GM23248 (cell line): ENCODE data around the gene RAI1. TPM values are rescaled to one million over a fixed set of nuclear protein-coding genes. Genes with fewer than 3 reads are reported as not detected.
A peak's percentile ranks its signal among the peaks of the same experiment; 100 is the strongest.

Experiments used
- DNase-seq: peaks from one replicate; pipeline ENCODE4 v3.0.0-alpha.2; 2015
- H2AFZ ChIP-seq: fragments of 200-600 bp; sonication (generic); 2 replicates; pipeline ENCODE4 v1.6.1; 2016; ENCODE audit warnings: antibody characterized with exemption
- H3F3A ChIP-seq: fragments of 200-600 bp; sonication (generic); 2 replicates; pipeline ENCODE4 v1.6.1; 2016; ENCODE audit warnings: mild to moderate bottlenecking, antibody characterized with exemption, mixed run types; ENCODE audit not compliant: insufficient read depth
- H3K27ac ChIP-seq: fragments of 200-600 bp; sonication (generic); 2 replicates; pipeline ENCODE4 v1.5.1; 2016; ENCODE audit warnings: mild to moderate bottlenecking
- H3K27me3 ChIP-seq: fragments of 200-600 bp; sonication (generic); replicated peaks from 2 replicates; pipeline ENCODE4 v1.6.1; 2016; ENCODE audit warnings: mild to moderate bottlenecking; ENCODE audit not compliant: insufficient read depth
- H3K36me3 ChIP-seq: fragments of 200-600 bp; sonication (generic); 2 replicates; pipeline ENCODE4 v1.6.1; 2016; ENCODE audit warnings: low read depth, mild to moderate bottlenecking
- H3K4me1 ChIP-seq: fragments of 200-600 bp; sonication (generic); 2 replicates; pipeline ENCODE4 v1.6.1; 2016; ENCODE audit warnings: mild to moderate bottlenecking; ENCODE audit not compliant: insufficient read depth
- H3K4me2 ChIP-seq: fragments of 200-600 bp; sonication (generic); one replicate; pipeline ENCODE4 v1.6.1; 2016; ENCODE audit warnings: mild to moderate bottlenecking; ENCODE audit not compliant: unreplicated experiment
- H3K4me3 ChIP-seq: fragments of 200-600 bp; sonication (generic); 2 replicates; pipeline ENCODE4 v1.5.1; 2016; ENCODE audit warnings: mild to moderate bottlenecking
- H3K79me2 ChIP-seq: fragments of 200-600 bp; sonication (generic); 2 replicates; pipeline ENCODE4 v1.6.1; 2016; ENCODE audit warnings: mild to moderate bottlenecking; ENCODE audit not compliant: insufficient read depth
- H3K9ac ChIP-seq: fragments of 200-600 bp; sonication (generic); 2 replicates; pipeline ENCODE4 v1.6.1; 2016; ENCODE audit warnings: mild to moderate bottlenecking
- H3K9me2 ChIP-seq: fragments of 200-600 bp; sonication (generic); 2 replicates; pipeline ENCODE4 v1.6.1; 2016; ENCODE audit warnings: mixed run types, mild to moderate bottlenecking, moderate library complexity; ENCODE audit not compliant: insufficient read depth
- H3K9me3 ChIP-seq: fragments of 200-600 bp; sonication (generic); one replicate; pipeline ENCODE4 v1.6.1; 2017; ENCODE audit warnings: low read depth
- H4K20me1 ChIP-seq: fragments of 200-600 bp; sonication (generic); 2 replicates; pipeline ENCODE4 v1.6.0; 2016; ENCODE audit not compliant: insufficient read depth
- EZH2 ChIP-seq: fragments of 200-600 bp; sonication (generic); IDR thresholded peaks from 2 replicates; pipeline ENCODE4 v1.6.1; 2018; ENCODE audit warnings: antibody characterized with exemption, mild to moderate bottlenecking; ENCODE audit not compliant: insufficient read depth, poor library complexity, severe bottlenecking
- EZH2phosphoT487 ChIP-seq: fragments of 200-600 bp; sonication (generic); IDR thresholded peaks from 2 replicates; pipeline ENCODE4 v1.6.1; 2018; ENCODE audit warnings: antibody characterized with exemption, moderate library complexity, mild to moderate bottlenecking, low read depth; ENCODE audit not compliant: insufficient read depth
- WGBS, 2 experiments: methylation state at CpG; one replicate each; pipeline ENCODE4 v1.1.6; 2015 to 2017; ENCODE audit warnings: low lambda C conversion rate in 2 of 2, low coverage in 1 of 2; ENCODE audit errors: missing lambda C conversion rate in 2 of 2; 5-methylcytosine and 5-hydroxymethylcytosine counted together
- in situ Hi-C: fragments of 300-500 bp; cut with MboI; formaldehyde crosslinking; loops from 2 replicates; pipeline ENCODE4 v1.15.0; 2020
- polyA plus RNA-seq: library from polyadenylated mRNA; unstranded; fragments of >200 nt; fragmentation: Nextera tagmentation; extraction: Ambion mirVana; gene quantifications from 2 replicates; pipeline ENCODE4 v1.2.1, GENCODE V29; 2016
- total RNA-seq: library from RNA; depleted of rRNA; stranded (reverse); fragments of >200 nt; shearing (Covaris generic); gene quantifications from 2 replicates; pipeline ENCODE4 v1.2.3, GENCODE V29; 2014

The RAI1 gene
- total and polyA plus RNA-seq, 2 experiments from 2014 or later, result 5.2 to 9.1 TPM

DNA sequence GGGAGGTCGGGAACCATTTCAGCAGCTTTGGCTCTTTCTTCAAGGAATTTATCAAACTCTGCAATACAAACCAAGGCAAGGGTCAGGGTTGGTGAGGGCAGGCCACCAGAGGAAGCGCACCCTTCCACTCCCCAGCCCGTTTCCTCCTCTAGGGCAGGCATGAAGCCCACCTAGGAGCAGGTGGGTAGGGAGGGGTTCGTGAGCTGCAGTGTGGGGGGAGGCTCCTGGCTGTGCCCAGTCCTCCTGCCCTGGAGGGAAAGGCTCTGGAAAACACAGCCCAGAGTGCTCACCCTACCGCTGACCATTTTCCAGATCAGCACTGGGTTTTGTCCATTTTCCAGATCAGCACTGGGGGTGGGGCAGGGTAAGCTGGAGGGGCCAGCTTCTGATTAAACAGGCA, 166.5 kb downstream of the RAI1 start:
- no peaks in the 10 kb centered on the region for H3K9me2 ChIP-seq
- TF ChIP-seq EZH2, result no peak
- no peak overlapping the region for H3K27ac ChIP-seq
- H3K4me3 ChIP-seq, result no peak overlapping the region
- DNase-seq, result no peak
- H3F3A ChIP-seq, result peaks cover 5% of the 10 kb centered on the region
- no peaks in the 10 kb centered on the region for H3K36me3 ChIP-seq
- H3K9ac ChIP-seq, result no peak overlapping the region
- H3K79me2 ChIP-seq, result no peaks in the 10 kb centered on the region
- no peak overlapping the region for H3K4me2 ChIP-seq
- no peaks in the 10 kb centered on the region for H3K27me3 ChIP-seq
- peaks cover 21% of the 10 kb centered on the region for H3K4me1 ChIP-seq
- in situ Hi-C loops, result no loop called here
- no peak overlapping the region for H2AFZ ChIP-seq
- no peaks in the 10 kb centered on the region for H3K9me3 ChIP-seq
- H4K20me1 ChIP-seq, result no peaks in the 10 kb centered on the region
- 76 to 83% methylated on average over 5 of the region's 5 CpGs for WGBS, 2 experiments

DNA sequence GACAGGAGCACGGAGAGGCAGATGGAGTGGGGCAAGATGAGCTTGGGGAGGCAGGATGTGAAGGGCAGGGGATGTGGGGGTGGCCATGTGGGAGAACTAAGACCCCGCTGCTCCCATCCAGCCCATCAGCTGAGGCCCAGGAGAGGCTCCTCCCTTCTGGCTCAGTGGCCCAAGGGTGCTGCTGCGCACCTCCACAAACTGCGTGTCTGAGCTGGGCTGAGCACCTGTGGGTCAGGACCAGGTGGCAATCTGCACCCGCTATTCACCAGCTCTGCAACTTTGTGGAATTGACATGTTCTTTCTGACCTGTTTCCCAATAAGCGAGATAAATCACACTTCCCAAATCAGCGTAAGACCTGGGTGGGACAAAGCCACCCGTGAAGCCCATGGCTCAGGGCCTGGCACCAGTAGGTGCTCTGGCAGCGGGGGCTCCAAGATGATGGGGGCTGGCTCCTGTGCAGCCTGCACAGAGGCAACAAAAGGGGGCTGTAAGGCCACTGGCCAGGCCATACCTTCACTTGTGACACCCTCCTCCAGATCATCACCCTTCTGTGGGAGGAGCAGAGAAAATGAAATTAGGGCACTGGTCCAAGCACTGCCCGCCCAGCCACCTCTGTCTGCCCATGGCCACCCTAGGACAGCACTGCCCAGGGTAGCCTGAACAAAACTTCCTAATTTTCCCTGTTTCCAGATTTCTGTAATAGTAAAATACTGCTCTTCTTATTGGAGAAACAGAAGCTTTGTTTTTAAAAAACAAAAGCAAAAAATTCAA, 167.2 kb downstream of the RAI1 start:
- Histone ChIP-seq H3K27ac (peak overlapping the region; percentile 68), H3K27me3 (no peaks in the 10 kb centered on the region), H4K20me1 (no peaks in the 10 kb centered on the region), H3K9ac (peak overlapping the region; percentile 35; the same call in 1 of the 2 replicates), H2AFZ (no peak overlapping the region), H3F3A (peaks cover 11% of the 10 kb centered on the region), H3K9me3 (no peaks in the 10 kb centered on the region), H3K9me2 (no peaks in the 10 kb centered on the region), H3K4me1 (peaks cover 23% of the 10 kb centered on the region), H3K4me3 (no peak overlapping the region), H3K79me2 (no peaks in the 10 kb centered on the region), H3K4me2 (no peak overlapping the region), H3K36me3 (no peaks in the 10 kb centered on the region)
- TF ChIP-seq EZH2phosphoT487 (no peak), EZH2 (no peak)
- DNase-seq, result no peak
- in situ Hi-C loops, result no loop called here
- 81 to 83% methylated on average over 10 of the region's 10 CpGs for WGBS, 2 experiments

DNA sequence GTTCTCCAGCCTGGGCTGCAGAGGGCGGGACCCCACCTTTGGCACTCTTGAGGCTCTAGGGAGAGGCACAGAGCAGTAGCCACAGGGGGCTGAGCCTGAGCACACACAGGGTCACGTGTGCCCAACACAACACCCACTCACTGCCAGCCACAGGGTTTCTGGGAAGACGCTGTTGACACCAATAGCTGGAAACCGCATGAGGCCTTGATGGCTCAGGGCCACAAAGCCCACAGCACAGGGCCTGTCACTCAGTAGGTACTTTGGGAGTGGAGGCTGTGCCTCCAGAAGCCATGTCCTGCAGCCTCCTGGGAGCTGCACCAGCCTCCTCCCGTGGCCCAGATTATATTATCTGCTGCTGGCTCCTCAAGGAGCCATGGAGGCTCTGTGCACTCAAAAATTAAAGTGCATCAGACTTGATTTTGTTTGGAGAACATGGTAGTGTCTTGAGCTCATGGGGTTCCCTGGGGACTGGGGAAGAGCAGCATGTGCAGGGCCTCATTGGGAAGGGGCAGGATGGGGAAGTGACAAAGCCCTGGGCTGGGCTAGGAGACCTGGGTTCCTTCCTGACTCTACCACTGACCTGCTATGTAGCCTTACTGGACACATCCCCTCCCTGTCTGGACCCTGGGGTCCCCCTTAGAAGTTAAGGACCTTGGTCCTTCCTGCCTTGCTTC, 168.0 kb downstream of the RAI1 start:
- no peak overlapping the region for H2AFZ ChIP-seq
- H3K79me2 ChIP-seq, result no peaks in the 10 kb centered on the region
- H3K4me2 ChIP-seq, result no peak overlapping the region
- TF ChIP-seq EZH2 (no peak), EZH2phosphoT487 (no peak)
- H3F3A ChIP-seq, result peaks cover 18% of the 10 kb centered on the region
- H3K27ac ChIP-seq, result peak overlapping the region; percentile 68
- no peaks in the 10 kb centered on the region for H3K27me3 ChIP-seq
- no peak overlapping the region for H3K4me3 ChIP-seq
- peaks cover 29% of the 10 kb centered on the region for H3K4me1 ChIP-seq
- no peaks in the 10 kb centered on the region for H3K9me3 ChIP-seq
- in situ Hi-C loops, result no loop called here
- H3K9me2 ChIP-seq, result no peaks in the 10 kb centered on the region
- no peaks in the 10 kb centered on the region for H3K36me3 ChIP-seq
- peak overlapping the region; percentile 35 for H3K9ac ChIP-seq
- H4K20me1 ChIP-seq, result no peaks in the 10 kb centered on the region
- WGBS, 2 experiments, result 11 to 20% methylated on average over 5 of the region's 5 CpGs
- peak; percentile 81 for DNase-seq

DNA sequence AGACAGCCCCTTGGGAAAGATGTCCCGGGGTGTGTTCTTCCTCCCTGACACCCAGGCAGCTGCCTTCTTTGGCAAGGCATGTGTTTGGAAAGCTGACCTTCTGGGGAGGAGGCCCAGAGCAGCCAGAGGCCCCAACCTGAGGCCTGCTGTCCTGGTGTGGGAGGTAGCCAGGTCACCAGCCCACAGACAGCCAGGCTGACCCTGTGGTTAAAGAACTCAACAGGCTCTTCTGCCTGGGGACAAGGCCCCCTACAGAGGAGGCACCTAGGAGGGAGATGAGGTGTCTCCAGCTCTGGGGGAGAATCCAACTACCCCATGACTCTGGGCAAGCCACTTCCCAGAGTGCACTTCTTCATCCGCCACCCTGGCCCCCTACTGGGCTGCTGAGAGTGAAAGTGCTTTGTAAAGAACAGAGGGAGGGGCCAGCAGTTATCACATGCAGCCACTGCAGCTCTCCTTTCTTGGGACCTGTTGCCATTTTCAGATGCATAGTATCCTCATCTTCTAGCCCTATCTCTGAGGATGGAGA, 168.7 kb downstream of the RAI1 start:
- H3K4me2 ChIP-seq, result no peak overlapping the region
- H3K27me3 ChIP-seq, result no peaks in the 10 kb centered on the region
- H3K9ac ChIP-seq, result peak overlapping the region; percentile 35
- peaks cover 18% of the 10 kb centered on the region for H3F3A ChIP-seq
- H2AFZ ChIP-seq, result no peak overlapping the region
- H3K4me1 ChIP-seq, result peaks cover 29% of the 10 kb centered on the region
- H4K20me1 ChIP-seq, result no peaks in the 10 kb centered on the region
- in situ Hi-C loops, result loop anchor here (25.0 kb wide), 1 partner anchor 163 kb away; the partner anchor contains the start of gene RAI1
- DNase-seq, result peak; percentile 67
- H3K36me3 ChIP-seq, result no peaks in the 10 kb centered on the region
- no peaks in the 10 kb centered on the region for H3K9me2 ChIP-seq
- H3K9me3 ChIP-seq, result no peaks in the 10 kb centered on the region
- H3K27ac ChIP-seq, result peak overlapping the region; percentile 68
- no peaks in the 10 kb centered on the region for H3K79me2 ChIP-seq
- WGBS, 2 experiments, result 46 to 56% methylated on average over 2 of the region's 2 CpGs
- no peak overlapping the region for H3K4me3 ChIP-seq
- TF ChIP-seq EZH2phosphoT487, result no peak
- TF ChIP-seq EZH2, result no peak
